ENCODE data around the gene SYAP1.
A peak's percentile ranks its signal among the peaks of the same experiment; 100 is the strongest.
"Not testable (repeated sequence)": the region's sequence is repeated elsewhere in the genome, so short reads cannot be mapped to it uniquely, and the experiment has no call there.

The SYAP1 gene

GRCh38 chrX:16784440-16784839, 65.0 kb downstream of the SYAP1 start:
- DNase-seq: not testable (repeated sequence)

GRCh38 chrX:16785247-16786138, 66.1 kb downstream of the SYAP1 start:
- no peak for DNase-seq

GRCh38 chrX:16786139-16786790, 66.9 kb downstream of the SYAP1 start, which contains the start of gene TXLNG:
TXLNG (plus strand) TSS chrX:16786466; CDS start chrX:16786488, 22 bp downstream.
- peak; percentile 96 for DNase-seq

DNA sequence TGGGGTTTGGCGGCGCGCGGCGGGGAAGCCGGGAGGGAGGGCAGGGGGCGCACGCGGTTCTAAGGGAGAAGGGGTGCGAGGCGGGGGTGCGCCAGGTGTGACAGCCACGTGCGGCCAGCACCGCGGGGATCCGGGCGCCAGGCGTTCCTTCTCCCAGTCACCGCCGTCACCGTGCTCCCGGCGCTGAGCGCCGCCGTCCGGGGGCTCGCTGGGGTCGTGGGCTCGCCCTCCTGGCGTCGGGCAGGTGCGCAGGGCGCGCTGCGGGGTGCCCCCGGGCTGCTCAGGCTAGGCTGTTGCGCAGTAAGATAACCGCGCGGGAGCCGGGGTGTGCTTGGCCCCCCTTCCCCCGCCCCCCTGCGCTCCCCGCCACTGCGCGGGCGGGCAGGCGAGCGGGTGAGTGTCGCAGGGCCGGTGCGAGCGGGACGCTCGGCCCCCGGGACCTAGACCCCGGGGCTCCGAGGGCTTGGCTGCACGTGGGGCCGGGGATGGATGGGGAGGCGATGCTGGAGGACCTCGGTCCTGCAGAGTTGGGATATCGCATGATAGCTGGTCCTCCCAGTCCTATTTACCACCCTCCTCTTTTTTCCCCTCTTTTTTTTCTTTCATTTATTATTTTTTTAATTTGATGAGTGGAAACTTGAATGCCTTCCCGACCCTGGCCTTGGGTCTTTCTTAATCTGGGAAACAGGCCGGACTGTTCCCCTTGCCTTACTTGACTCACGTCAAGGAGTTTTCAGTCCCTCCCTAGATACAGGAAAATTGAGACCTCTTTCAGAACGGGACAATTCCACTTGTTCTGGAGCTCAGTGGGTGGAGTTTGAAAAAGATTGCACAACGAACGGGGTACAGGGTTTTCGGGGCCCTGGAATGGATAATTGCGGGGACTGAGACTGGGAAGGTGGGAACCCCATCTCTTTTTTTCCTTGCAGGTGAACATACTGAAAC, 67.7 kb downstream of the SYAP1 start:
- peak; percentile 61 for DNase-seq

DNA sequence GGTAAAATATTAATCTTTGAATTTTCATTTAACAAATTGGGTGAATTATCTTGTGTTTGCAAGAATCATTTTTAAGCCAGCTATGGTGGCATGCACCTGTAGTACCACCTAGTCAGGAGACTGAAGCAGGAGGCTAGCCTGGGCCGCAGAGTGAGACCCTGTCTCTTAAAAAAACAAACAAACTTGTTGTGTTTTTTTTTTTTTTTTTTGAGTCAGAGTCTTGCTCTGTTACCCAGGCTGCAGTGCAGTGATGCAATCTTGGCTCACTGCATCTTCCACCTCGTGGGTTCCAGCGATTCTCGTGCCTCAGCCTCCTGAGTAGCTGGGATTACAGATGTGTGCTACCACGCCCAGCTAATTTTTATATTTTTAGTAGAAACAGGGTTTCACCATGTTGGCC, 69.1 kb downstream of the SYAP1 start:
- no peak for DNase-seq

DNA sequence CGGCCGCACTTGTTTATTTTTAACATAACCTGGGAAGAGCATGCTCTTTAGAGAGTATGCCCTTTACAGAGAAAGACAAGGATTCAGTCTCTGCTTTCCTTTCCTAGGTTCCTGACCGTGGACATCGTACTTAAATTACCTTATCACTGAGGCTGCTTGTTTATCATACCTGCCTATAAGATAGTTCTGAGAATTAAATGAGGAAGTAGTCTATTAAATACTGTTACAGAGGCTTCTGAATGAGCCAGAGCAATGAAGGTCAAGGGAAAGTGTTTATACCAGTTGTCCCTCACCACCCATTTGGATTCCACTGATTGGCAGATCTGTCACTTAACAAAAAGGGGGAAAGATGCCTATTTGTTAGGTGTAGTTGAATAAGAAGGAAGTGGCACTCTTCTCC, 76.9 kb downstream of the SYAP1 start:
- DNase-seq: no peak

GRCh38 chrX:16797358-16797757, 77.9 kb downstream of the SYAP1 start:
- DNase-seq: no peak

DNA sequence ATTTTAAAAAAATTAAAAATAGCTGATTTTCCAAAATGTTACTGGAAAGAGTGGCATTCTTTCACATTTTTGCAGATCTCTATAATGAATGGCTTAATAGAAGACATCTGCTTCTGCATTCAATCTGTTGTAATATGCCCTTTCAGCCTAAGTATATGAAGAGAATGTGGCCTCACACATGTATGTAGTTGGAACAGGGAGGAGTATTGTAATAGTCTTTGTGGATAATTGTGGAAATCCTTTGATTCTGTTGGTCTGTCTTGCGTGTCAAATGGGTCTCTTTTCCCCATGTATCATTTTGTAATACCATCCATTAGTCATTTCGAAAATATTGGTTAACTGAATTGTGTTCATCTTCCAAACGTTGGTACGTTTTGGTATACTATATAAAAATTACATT, 78.4 kb downstream of the SYAP1 start:
- no peak for DNase-seq

DNA sequence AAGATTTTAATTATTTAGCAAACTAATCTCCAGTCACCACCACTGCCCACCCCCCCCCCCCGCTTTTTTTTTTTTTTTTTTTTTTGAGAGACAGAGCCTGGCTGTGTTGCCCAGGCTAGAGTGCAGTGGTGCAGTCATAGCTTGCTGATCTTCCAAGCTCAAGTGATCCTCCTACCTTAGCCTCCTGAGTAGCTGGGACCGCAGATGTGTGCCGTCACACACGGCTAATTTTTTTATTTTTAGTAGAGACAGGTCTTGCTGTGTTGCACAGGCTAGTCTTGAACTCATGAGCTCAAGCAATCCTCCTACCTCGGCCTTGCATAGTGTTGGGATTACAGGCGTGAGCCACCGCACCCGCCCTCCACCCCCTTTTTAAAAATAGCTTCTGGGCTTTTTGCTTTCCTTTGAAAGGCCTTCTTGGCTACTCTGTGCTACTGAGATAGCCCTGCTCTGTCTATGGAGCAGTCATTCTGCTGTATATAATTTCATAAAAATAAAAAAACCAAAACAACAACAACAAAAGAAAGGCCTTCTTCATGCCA, 85.6 kb downstream of the SYAP1 start:
- DNase-seq: no peak

GRCh38 chrX:16807548-16807947, 88.1 kb downstream of the SYAP1 start:
- peak; percentile 0 for DNase-seq

GRCh38 chrX:16807976-16808542, 88.6 kb downstream of the SYAP1 start:
- no peak for DNase-seq

DNA sequence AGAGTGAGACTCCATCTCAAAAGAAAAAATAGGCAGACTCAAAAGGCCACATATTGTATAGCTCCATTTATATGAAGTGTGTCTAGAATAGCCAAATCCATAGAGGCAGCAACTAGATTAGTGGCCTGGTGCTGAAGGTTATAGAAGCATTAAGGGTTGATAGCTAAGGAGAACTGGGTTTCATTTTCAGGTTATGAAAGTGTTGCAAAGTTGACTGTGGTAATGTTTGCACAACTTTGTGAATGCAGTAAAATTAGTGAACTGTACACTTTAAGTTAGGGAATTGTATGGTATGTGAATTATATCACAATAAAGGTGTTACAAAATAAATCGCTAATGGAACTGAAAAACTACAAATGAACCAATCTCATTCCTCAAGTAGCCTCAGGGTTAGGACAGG, 95.2 kb downstream of the SYAP1 start:
- DNase-seq: no peak
